Heart right ventricle (tissue), 16 donors: ENCODE results near the gene CELF4. TPM values are rescaled to one million over a fixed set of nuclear protein-coding genes. Genes with fewer than 3 reads are reported as not detected.

ENCODE experiments used
- ATAC-seq, 8 donors: fragments of 200-7000 bp; cut with Tn5 transposase; one replicate each; pipeline ENCODE4 v1.9.1; 2020; ENCODE audit warnings: mild to moderate bottlenecking in 8 of 8, moderate library complexity in 8 of 8, moderate number of reproducible peaks in 1 of 8
- DNase-seq, 2 donors: peaks; one replicate each; pipeline ENCODE4 v3.0.0-alpha.2; 2020
- H3K27ac ChIP-seq, 10 donors: fragments of 200-600 bp; sonication (generic) in 2 of 10; one replicate each; pipeline versions ENCODE4 v1.5.0 to v1.8.0; 2020 to 2022; ENCODE audit warnings: mild to moderate bottlenecking in 3 of 10
- H3K27me3 ChIP-seq, 7 donors: fragments of 200-600 bp; one replicate each; pipeline ENCODE4 v1.8.0; 2021 to 2022; ENCODE audit warnings: mild to moderate bottlenecking in 2 of 7
- H3K36me3 ChIP-seq, 9 donors: fragments of 200-600 bp; sonication (generic) in 1 of 9; one replicate each; pipeline versions ENCODE4 v1.5.0 to v1.8.0; 2020 to 2022; ENCODE audit warnings: mild to moderate bottlenecking in 2 of 9
- H3K4me1 ChIP-seq, 9 donors: fragments of 200-600 bp; sonication (generic) in 1 of 9; one replicate each; pipeline versions ENCODE4 v1.5.0 to v1.8.0; 2020 to 2022; ENCODE audit warnings: mild to moderate bottlenecking in 4 of 9
- H3K4me3 ChIP-seq, 10 donors: fragments of 200-600 bp; sonication (generic) in 2 of 10; one replicate each; pipeline versions ENCODE4 v1.5.0 to v1.8.0; 2020 to 2022; ENCODE audit warnings: mild to moderate bottlenecking in 7 of 10, moderate library complexity in 2 of 10
- H3K9me3 ChIP-seq, 11 donors: fragments of 200-600 bp in 10 of 11; sonication (generic) in 2 of 11; one replicate each; pipeline versions ENCODE4 v1.5.0 to v1.8.0; 2013 to 2022; ENCODE audit warnings: mild to moderate bottlenecking in 2 of 11, control low read depth in 1 of 11, moderate library complexity in 1 of 11
- WGBS, 2 donors: extraction: QIAGEN DNeasy Blood & Tissue Kit; methylation state at CpG; one replicate each; pipeline ENCODE4 v1.1.7; 2013; ENCODE audit warnings: inconsistent platforms in 1 of 2; 5-methylcytosine and 5-hydroxymethylcytosine counted together
- intact Hi-C, 10 donors: fragments of 100-400 bp; cut with DNase I; formaldehyde crosslinking; loops; one replicate each; pipeline versions ENCODE4 v1.11.1 to v1.14.2; 2022
- polyA plus RNA-seq, 2 donors: library from polyadenylated mRNA; stranded (reverse); fragments of 200-250 nt; gene quantifications; one replicate each; pipeline ENCODE4 v1.2.3, GENCODE V29; 2013
- total RNA-seq, 10 donors: library from RNA; stranded (reverse); fragmentation: NEBNext Ultra II Directional in 3 of 10; extraction: Animal tissue kit (Norgen Biotek cat#: 25700) in 3 of 10; gene quantifications; one replicate each; pipeline versions ENCODE4 v1.2.1 to v1.2.4, GENCODE V29; 2021 to 2023
- TF ChIP-seq, protein P1 (sequence below), 9 donors: fragments of 200-600 bp; sonication (generic) in 2 of 9; IDR thresholded peaks; one replicate each; pipeline versions ENCODE4 v1.5.0 to v1.8.0; 2021 to 2022; ENCODE audit warnings: antibody characterized with exemption in 9 of 9, mild to moderate bottlenecking in 5 of 9, moderate library complexity in 1 of 9
- donor health status: Arrhythmogenic right ventricular cardiomyopathy.
- donor health status: ischemic (EF 13 %, LVEDD 7.1; RV severe dilation, severe dysfunction).
- donor health status: healthy with polysubstance abuse.
- donor health status: DM: no; HTN: yes; CAD: no.
- donor health status: DM: no; HTN: no; CAD: no.
- donor health status: ischemic (EF 25% LVEDD 6.9; RV normal size, moderate dysfunction).
- donor health status: ischemic (EF 25% LVEDD 5.7; RV mildly dilated, moderate dysfunction).
- donor health status: healthy.
- donor health status: DM: yes; HTN: yes; CAD: no.
- donor health status: Ischemic cardiomyopathy.
- donor health status: ischemic (EF 35%, LVEDD 5.7; RV mildly dilated, moderate dysfunction).
- donor health status: nonischemic (EF 11% LVEDD 7.7; RV severe dilation, severe dysfunction).
- donor health status: DM: yes; HTN: yes; CAD: no.
- donor health status: PGD.
- donor health status: ischemic (EF 29% LVEDD 5.4; RV normal size, mild dysfunction).
- donor health status: nonischemic (EF 23%, LVEDD 6.1; RV moderate dilation, normal function).

CELF4 gene
- total and polyA plus RNA-seq, 12 donors: 0.07 to 1.2 (median 0.31) TPM; not detected in 1

DNA sequence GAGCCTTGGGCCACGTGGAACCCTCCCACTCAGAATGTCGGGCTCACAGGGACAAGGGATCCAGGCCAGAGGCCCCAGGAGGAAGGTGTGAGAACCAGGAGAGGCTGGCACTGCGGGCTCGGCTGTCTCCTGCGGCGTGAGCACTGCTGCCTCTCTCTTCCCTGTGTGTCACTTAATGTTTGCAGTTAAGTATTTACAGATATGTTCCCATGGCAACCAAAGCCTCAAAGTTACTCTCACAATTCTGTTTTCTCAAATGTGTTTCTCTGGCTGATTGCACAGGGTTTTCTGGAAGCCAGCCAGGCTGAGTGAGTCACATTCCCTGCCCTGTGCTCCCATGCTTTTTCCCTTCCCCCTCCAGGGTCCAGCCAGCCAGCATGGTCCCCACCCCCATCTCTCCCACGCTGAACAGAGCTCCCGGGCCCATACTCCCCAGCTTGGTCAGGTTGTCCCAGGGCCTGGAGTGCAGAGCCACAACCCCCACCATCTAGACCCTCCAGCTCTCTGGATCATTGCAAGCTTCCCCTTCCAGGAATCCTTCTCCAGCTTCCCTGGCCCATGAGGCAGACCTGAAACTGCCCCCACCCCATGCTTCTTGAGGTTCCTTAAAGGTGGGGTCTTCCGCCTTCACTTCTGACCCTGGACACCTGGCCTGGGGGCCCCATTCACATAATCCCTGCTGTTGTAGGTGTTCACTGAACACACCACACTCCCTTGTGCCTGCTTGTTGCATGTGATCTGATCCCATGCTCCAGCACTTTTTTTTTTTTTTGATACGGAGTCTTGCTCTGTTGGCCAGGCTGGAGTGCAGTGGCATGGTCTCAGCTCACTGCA is 265.9 kb downstream of the CELF4 start:
- H3K9me3 ChIP-seq: no peaks in the 10 kb centered on the region
- peaks cover 0 to 13% (median 11%) of the 10 kb centered on the region in 9 donors for H3K4me1 ChIP-seq
- peaks cover 0 to 3% (median 0%) of the 10 kb centered on the region in 7 donors for H3K27me3 ChIP-seq
- TF ChIP-seq, protein P1, sequence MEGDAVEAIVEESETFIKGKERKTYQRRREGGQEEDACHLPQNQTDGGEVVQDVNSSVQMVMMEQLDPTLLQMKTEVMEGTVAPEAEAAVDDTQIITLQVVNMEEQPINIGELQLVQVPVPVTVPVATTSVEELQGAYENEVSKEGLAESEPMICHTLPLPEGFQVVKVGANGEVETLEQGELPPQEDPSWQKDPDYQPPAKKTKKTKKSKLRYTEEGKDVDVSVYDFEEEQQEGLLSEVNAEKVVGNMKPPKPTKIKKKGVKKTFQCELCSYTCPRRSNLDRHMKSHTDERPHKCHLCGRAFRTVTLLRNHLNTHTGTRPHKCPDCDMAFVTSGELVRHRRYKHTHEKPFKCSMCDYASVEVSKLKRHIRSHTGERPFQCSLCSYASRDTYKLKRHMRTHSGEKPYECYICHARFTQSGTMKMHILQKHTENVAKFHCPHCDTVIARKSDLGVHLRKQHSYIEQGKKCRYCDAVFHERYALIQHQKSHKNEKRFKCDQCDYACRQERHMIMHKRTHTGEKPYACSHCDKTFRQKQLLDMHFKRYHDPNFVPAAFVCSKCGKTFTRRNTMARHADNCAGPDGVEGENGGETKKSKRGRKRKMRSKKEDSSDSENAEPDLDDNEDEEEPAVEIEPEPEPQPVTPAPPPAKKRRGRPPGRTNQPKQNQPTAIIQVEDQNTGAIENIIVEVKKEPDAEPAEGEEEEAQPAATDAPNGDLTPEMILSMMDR (IDR thresholded peaks at IDR 0.05): no peak
- ATAC-seq (peak; percentile 81 to 91 (median 88)), DNase-seq (peak; percentile 71 to 85)
- WGBS, 2 donors: 29 to 30% methylated on average over 10 of the region's 10 CpGs
- no peak overlapping the region for H3K27ac ChIP-seq
- intact Hi-C loops: no loop called here
- H3K4me3 ChIP-seq: no peak overlapping the region
- H3K36me3 ChIP-seq: no peaks in the 10 kb centered on the region

DNA sequence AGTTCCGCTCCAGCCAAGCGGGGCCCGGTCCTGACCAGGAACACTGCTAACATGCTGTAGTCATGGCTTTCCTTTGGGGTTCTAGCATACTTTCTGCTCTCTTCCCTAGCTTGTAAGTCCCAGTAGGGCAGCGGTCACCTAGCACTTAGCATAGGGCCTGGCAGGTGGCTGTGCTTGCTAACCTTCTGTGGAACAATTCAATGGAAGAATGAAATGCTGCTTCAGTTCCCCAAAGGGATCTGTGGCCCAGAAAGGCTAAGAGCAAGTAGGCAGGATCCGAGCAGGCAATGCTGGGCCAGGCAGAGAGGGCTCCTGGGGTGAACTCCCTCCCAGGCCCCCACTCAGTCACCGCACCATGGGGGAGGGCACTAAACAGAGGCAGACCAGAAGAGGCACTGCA is 266.8 kb downstream of the CELF4 start:
- WGBS, 2 donors: 88 to 94% methylated on average over 6 of the region's 6 CpGs
- H3K4me3 ChIP-seq: no peak overlapping the region
- intact Hi-C loops: no loop called here
- no peaks in the 10 kb centered on the region for H3K9me3 ChIP-seq
- H3K36me3 ChIP-seq: no peaks in the 10 kb centered on the region
- TF ChIP-seq, protein P1 (IDR thresholded peaks at IDR 0.05): no peak
- peaks cover 0 to 13% (median 11%) of the 10 kb centered on the region in 9 donors for H3K4me1 ChIP-seq
- DNase-seq (no peak), ATAC-seq (peak in 1 of 8 donors; percentile 27)
- H3K27me3 ChIP-seq: peaks cover 0 to 3% (median 0%) of the 10 kb centered on the region in 7 donors
- H3K27ac ChIP-seq: no peak overlapping the region

DNA sequence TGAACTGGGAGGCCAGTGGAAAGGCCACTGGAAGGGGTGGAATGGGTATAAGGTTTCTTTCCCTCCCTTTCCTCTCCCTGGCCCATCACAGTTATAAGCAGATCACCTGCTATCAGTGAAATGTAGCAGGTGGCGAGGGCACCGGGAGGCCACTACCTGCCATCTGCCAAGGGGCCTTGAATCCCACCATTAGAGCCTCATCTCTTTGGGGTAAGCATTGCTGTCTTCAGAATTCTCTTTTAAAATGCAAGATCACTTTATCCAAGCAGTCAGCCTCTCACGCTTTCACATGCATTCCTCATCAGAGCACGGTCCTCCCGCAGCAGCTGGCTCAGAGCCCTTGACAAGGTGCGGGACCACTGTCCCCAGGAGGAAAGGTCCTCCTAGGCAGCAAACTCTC is 268.5 kb downstream of the CELF4 start:
- Histone ChIP-seq H3K4me1 (peaks cover 0 to 13% (median 11%) of the 10 kb centered on the region in 9 donors), H3K27ac (no peak overlapping the region), H3K36me3 (no peaks in the 10 kb centered on the region), H3K9me3 (no peaks in the 10 kb centered on the region), H3K27me3 (no peaks in the 10 kb centered on the region), H3K4me3 (no peak overlapping the region)
- TF ChIP-seq, protein P1 (IDR thresholded peaks at IDR 0.05): no peak
- WGBS, 2 donors: 57 to 84% methylated on average over 6 of the region's 6 CpGs
- intact Hi-C loops: no loop called here
- ATAC-seq: no peak
- no peak for DNase-seq

DNA sequence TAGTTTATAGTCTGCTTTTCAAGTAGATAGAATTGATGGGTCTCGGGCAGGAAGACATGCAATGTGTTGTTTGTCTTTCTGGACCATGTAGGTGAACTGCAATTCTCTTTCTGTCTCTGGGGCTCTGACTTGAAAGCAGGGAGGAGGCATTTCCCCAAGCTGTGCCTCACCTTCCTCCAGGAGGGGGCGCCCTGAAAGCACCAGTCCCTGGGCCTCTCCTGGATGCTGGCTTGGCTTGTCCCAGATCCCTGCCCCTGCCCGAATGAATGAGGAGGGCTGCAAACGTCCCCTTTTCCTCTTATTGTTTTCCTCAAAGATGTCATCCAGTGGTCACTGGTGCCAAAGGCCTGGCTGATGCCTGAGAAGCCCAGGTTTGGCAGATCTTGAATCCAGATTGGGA is 270.6 kb downstream of the CELF4 start:
- no peak overlapping the region for H3K27ac ChIP-seq
- no peak for ATAC-seq
- H3K4me3 ChIP-seq: no peak overlapping the region
- DNase-seq: no peak
- no peaks in the 10 kb centered on the region for H3K27me3 ChIP-seq
- H3K36me3 ChIP-seq: no peaks in the 10 kb centered on the region
- TF ChIP-seq, protein P1 (IDR thresholded peaks at IDR 0.05): peak in 1 of 9 donors; percentile 19
- intact Hi-C loops: no loop called here
- no peaks in the 10 kb centered on the region for H3K9me3 ChIP-seq
- H3K4me1 ChIP-seq: peaks cover 0 to 12% (median 10%) of the 10 kb centered on the region in 9 donors
- 17 to 28% methylated on average over 4 of the region's 4 CpGs for WGBS, 2 donors
